Inferior parietal cortex (tissue), 1 donor: ENCODE data around the gene RAB9A.
"Not testable (repeated sequence)": the region's sequence is repeated elsewhere in the genome, so short reads cannot be mapped to it uniquely, and the experiment has no call there.

Source experiments
- DNase-seq: peaks from one replicate; pipeline ENCODE4 v3.0.0-alpha.2; 2016; ENCODE audit errors: extremely low spot score

Gene RAB9A

GRCh38 chrX:13700380-13700779 lies 11.5 kb downstream of the RAB9A start:
- DNase-seq, result no peak

GRCh38 chrX:13702111-13702789 lies 13.3 kb downstream of the RAB9A start:
- DNase-seq, result no peak

GRCh38 chrX:13703135-13703534 lies 14.2 kb downstream of the RAB9A start:
- DNase-seq, result no peak

GRCh38 chrX:13703589-13703988 lies 14.7 kb downstream of the RAB9A start:
- DNase-seq, result no peak

- no peak for DNase-seq
Measured at GRCh38 chrX:13711141-13711540, 22.2 kb downstream of the RAB9A start.

- no peak for DNase-seq
Measured at GRCh38 chrX:13716455-13716854, 27.5 kb downstream of the RAB9A start.

- no peak for DNase-seq
Measured at GRCh38 chrX:13716905-13717304, 28.0 kb downstream of the RAB9A start.

GRCh38 chrX:13717700-13718472 lies 29.0 kb downstream of the RAB9A start:
- DNase-seq, result no peak

- no peak for DNase-seq
Measured at GRCh38 chrX:13719192-13719856, 30.4 kb downstream of the RAB9A start.

GRCh38 chrX:13721371-13721770 lies 32.4 kb downstream of the RAB9A start:
- no peak for DNase-seq

- peak; percentile 17 for DNase-seq
Measured at GRCh38 chrX:13721819-13722519, 33.0 kb downstream of the RAB9A start.

- not testable (repeated sequence) for DNase-seq
Measured at GRCh38 chrX:13724878-13725277, 36.0 kb downstream of the RAB9A start.

- not testable (repeated sequence) for DNase-seq
Measured at GRCh38 chrX:13726583-13726982, 37.7 kb downstream of the RAB9A start.

- not testable (repeated sequence) for DNase-seq
Measured at GRCh38 chrX:13730523-13730922, 41.6 kb downstream of the RAB9A start.

GRCh38 chrX:13732246-13733067 lies 43.5 kb downstream of the RAB9A start:
- DNase-seq, result no peak

- DNase-seq, result no peak
Measured at GRCh38 chrX:13733506-13733905, 44.6 kb downstream of the RAB9A start.

GRCh38 chrX:13734278-13735172 lies 45.6 kb downstream of the RAB9A start, which contains the start of the genes OFD1 and TRAPPC2:
Gene OFD1, plus strand, starts transcription at chrX:13734748. Its CDS starts 324 bp downstream, at chrX:13735072.
Gene TRAPPC2, minus strand, starts transcription at chrX:13734620. Its CDS starts 14,657 bp downstream, at chrX:13719963.
- DNase-seq, result peak; percentile 88

GRCh38 chrX:13741695-13742094 lies 52.8 kb downstream of the RAB9A start:
- DNase-seq, result no peak

- no peak for DNase-seq
Measured at GRCh38 chrX:13742397-13743176, 53.7 kb downstream of the RAB9A start.
